ENCODE measurements around the gene ERP27.

The ERP27 gene

DNA sequence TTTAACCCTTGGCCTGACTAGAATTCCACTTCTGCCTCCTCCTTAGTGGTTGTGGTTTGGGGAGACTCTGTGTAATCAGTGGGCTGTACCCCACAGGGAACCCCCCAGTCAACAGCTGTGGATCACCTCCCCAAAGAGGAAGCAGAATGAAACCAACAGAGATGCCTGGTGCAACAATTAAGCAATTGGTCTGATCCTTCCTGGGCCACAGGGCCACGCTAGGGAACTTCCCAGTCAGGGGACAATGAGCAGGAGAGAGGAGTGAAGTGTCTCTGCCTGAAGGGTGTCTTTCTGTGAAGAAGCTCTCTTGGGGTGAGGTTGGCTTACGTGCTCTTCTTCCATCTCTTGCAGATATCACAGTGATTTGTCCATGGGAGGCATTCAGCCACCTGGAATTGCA lies 42.7 kb upstream of the ERP27 start:
- DNase-seq (ENCODE audit: extremely low read depth, low read depth), result no peak
- no peak overlapping the region for H3K4me3 ChIP-seq (replicated peaks; ENCODE audit: low read depth, low read length)
- TF ChIP-seq, protein P1, sequence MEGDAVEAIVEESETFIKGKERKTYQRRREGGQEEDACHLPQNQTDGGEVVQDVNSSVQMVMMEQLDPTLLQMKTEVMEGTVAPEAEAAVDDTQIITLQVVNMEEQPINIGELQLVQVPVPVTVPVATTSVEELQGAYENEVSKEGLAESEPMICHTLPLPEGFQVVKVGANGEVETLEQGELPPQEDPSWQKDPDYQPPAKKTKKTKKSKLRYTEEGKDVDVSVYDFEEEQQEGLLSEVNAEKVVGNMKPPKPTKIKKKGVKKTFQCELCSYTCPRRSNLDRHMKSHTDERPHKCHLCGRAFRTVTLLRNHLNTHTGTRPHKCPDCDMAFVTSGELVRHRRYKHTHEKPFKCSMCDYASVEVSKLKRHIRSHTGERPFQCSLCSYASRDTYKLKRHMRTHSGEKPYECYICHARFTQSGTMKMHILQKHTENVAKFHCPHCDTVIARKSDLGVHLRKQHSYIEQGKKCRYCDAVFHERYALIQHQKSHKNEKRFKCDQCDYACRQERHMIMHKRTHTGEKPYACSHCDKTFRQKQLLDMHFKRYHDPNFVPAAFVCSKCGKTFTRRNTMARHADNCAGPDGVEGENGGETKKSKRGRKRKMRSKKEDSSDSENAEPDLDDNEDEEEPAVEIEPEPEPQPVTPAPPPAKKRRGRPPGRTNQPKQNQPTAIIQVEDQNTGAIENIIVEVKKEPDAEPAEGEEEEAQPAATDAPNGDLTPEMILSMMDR (IDR thresholded peaks at IDR 0.05; ENCODE audit: low read depth, low read length, missing control alignments), result no peak

DNA sequence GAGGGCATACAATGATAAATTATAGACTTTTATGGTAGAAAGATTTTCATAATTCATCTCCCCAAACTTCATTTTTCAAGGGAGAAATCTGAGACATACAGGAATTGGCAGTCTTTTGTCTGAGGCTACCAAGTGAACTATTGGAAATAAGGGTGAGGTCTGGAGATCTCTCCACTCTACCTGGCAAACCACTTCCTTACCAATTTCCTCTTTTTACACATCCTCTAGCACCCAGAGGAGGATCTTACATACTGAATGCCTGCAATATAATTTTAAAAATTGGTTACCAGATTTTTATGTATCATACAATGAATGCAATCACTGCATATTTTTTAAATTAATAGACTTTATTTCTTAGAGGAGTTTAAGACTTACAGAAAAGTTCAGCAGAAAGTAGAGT lies 41.1 kb upstream of the ERP27 start:
- no peak for DNase-seq (ENCODE audit: extremely low read depth, low read depth)
- TF ChIP-seq, protein P1 (IDR thresholded peaks at IDR 0.05; ENCODE audit: low read depth, low read length, missing control alignments), result no peak
- H3K4me3 ChIP-seq (replicated peaks; ENCODE audit: low read depth, low read length), result no peak overlapping the region

DNA sequence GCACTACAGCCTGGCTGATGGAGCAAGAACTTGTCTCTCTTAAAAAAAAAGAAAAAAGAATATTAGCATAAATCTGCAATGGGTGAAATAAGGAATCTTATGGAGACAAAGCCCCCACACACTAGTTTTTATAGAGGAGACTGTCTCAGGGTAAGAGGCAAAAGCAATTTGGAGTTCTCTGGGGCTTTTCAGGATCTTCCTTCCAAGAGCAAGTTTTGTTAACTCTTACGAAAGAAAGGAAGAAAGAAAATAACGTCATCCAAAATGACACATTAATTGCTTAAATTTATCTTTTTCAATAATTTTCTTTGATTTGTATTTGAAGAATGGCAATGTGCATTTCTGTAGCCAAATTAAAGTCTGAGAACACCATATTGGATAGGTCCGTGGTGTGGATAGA lies 38.3 kb upstream of the ERP27 start:
- no peak overlapping the region for H3K4me3 ChIP-seq (replicated peaks; ENCODE audit: low read depth, low read length)
- no peak for DNase-seq (ENCODE audit: extremely low read depth, low read depth)
- TF ChIP-seq, protein P1 (IDR thresholded peaks at IDR 0.05; ENCODE audit: low read depth, low read length, missing control alignments), result no peak

DNA sequence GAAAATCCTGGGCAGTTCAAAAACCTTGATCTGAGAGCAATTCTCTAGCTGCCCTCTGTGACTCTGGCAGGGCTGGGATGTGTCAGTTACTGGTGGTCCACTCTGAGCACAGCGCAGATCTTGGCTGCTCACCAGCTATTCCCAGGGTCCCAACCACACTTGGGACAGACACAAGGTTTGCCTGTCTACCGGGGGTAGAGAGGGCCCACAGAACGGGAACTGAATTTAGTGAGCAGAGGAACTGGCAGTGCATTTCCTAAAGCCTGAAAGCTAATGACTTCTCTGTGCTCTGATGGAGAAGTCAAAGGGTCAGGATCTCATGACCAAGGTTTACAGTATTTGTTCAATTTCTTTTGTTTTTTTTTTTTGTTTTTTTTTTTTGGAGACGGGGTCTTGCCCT lies 37.1 kb upstream of the ERP27 start:
- no peak for DNase-seq (ENCODE audit: extremely low read depth, low read depth)
- TF ChIP-seq, protein P1 (IDR thresholded peaks at IDR 0.05; ENCODE audit: low read depth, low read length, missing control alignments), result no peak
- no peak overlapping the region for H3K4me3 ChIP-seq (replicated peaks; ENCODE audit: low read depth, low read length)

DNA sequence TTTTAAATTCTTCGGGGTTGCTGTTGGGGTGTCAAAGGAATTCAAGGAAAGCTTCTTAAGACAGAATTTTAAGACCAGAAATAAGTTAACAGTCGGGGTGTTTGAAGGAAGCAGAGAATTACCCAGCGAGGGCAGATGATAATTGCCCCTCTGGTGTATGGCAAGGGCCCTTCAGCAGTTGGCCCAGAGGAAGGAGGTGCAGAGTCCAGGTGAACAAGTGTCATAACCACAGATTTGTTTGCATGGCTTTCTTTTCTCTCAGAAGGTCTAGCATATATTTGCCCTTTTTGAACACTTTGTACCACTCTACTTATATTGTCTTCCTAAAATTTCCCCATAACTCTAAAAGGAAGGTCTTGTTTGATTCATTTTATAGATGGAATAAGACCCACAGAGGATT lies 36.3 kb upstream of the ERP27 start:
- no peak for DNase-seq (ENCODE audit: extremely low read depth, low read depth)
- H3K4me3 ChIP-seq (replicated peaks; ENCODE audit: low read depth, low read length), result no peak overlapping the region
- TF ChIP-seq, protein P1 (IDR thresholded peaks at IDR 0.05; ENCODE audit: low read depth, low read length, missing control alignments), result no peak

GRCh38 chr12:14972816-14973215 lies 34.5 kb upstream of the ERP27 start, which contains the start of gene PDE6H:
Gene PDE6H (plus strand): TSS chr12:14973042. CDS start chr12:14978013, 4,971 bp downstream.
- TF ChIP-seq, protein P1 (IDR thresholded peaks at IDR 0.05; ENCODE audit: low read depth, low read length, missing control alignments), result no peak

GRCh38 chr12:14970473-14970872 lies 32.1 kb upstream of the ERP27 start:
- TF ChIP-seq, protein P1 (IDR thresholded peaks at IDR 0.05; ENCODE audit: low read depth, low read length, missing control alignments), result no peak
- DNase-seq (ENCODE audit: extremely low read depth, low read depth), result no peak
- H3K4me3 ChIP-seq (replicated peaks; ENCODE audit: low read depth, low read length), result no peak overlapping the region

More at GRCh38 chr12:14972816-14973215, 34.5 kb upstream of the ERP27 start, which contains the start of gene PDE6H:
- H3K4me3 ChIP-seq (replicated peaks; ENCODE audit: low read depth, low read length), result no peak within 1 kb of the TSS
- DNase-seq (ENCODE audit: extremely low read depth, low read depth), result no peak
